Cardiac muscle cell (in vitro differentiated cells and primary cell): Measurements from ENCODE around the gene USP21. TPM values are rescaled to one million over a fixed set of nuclear protein-coding genes. Genes with fewer than 3 reads are reported as not detected.

Source experiments
- DNase-seq, 2 donors: peaks; one replicate each; pipeline versions ENCODE4 v3.0.0 to v3.0.0-alpha.2; 2010 to 2017; ENCODE audit warnings: low read depth in 1 of 2, low spot score in 1 of 2
- H3K27ac ChIP-seq: fragments of 200-600 bp; sonication (generic); 2 replicates; pipeline ENCODE4 v1.5.1; 2016
- H3K27me3 ChIP-seq: fragments of 200-600 bp; sonication (generic); 2 replicates; pipeline ENCODE4 v1.6.0; 2016; ENCODE audit warnings: control low read depth
- H3K36me3 ChIP-seq: fragments of 200-600 bp; sonication (generic); 2 replicates; pipeline ENCODE4 v1.5.1; 2016; ENCODE audit warnings: control low read depth
- H3K4me1 ChIP-seq: fragments of 200-600 bp; sonication (generic); 2 replicates; pipeline ENCODE4 v1.8.1; 2017; ENCODE audit warnings: low read depth, mild to moderate bottlenecking, mixed run types
- H3K4me3 ChIP-seq: fragments of 200-600 bp; sonication (generic); 2 replicates; pipeline ENCODE4 v1.5.1; 2016; ENCODE audit warnings: mild to moderate bottlenecking
- H3K9me3 ChIP-seq: fragments of 200-600 bp; sonication (generic); 2 replicates; pipeline ENCODE4 v1.5.1; 2017; ENCODE audit warnings: low read depth, mild to moderate bottlenecking, control low read depth
- polyA plus RNA-seq: library from polyadenylated mRNA; unstranded; fragments of >200 nt; fragmentation: Nextera tagmentation; extraction: Ambion mirVana; gene quantifications from 2 replicates; pipeline ENCODE4 v1.2.1, GENCODE V29; 2016
- total RNA-seq: library from RNA; depleted of rRNA; stranded (reverse); fragments of >200 nt; gene quantifications from 2 replicates; pipeline ENCODE4 v1.2.3, GENCODE V29; 2016
- TF ChIP-seq, protein P1 (sequence below): IDR thresholded peaks from 2 replicates; pipeline ENCODE4 v1.5.1; 2012; ENCODE audit warnings: low read depth, mild to moderate bottlenecking, low read length

Gene USP21
- total and polyA plus RNA-seq, 2 experiments from 2014 or later = 19.6 to 48.8 TPM

GRCh38 chr1:161139766-161140165 lies 19.5 kb upstream of the USP21 start:
- Histone ChIP-seq H3K4me1 (peaks cover 17% of the 10 kb centered on the region), H3K27me3 (no peaks in the 10 kb centered on the region), H3K4me3 (no peak overlapping the region), H3K9me3 (no peaks in the 10 kb centered on the region), H3K36me3 (no peaks in the 10 kb centered on the region), H3K27ac (no peak overlapping the region)
- DNase-seq = peak; percentile 67 to 69
- TF ChIP-seq, protein P1, sequence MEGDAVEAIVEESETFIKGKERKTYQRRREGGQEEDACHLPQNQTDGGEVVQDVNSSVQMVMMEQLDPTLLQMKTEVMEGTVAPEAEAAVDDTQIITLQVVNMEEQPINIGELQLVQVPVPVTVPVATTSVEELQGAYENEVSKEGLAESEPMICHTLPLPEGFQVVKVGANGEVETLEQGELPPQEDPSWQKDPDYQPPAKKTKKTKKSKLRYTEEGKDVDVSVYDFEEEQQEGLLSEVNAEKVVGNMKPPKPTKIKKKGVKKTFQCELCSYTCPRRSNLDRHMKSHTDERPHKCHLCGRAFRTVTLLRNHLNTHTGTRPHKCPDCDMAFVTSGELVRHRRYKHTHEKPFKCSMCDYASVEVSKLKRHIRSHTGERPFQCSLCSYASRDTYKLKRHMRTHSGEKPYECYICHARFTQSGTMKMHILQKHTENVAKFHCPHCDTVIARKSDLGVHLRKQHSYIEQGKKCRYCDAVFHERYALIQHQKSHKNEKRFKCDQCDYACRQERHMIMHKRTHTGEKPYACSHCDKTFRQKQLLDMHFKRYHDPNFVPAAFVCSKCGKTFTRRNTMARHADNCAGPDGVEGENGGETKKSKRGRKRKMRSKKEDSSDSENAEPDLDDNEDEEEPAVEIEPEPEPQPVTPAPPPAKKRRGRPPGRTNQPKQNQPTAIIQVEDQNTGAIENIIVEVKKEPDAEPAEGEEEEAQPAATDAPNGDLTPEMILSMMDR = peak; percentile 55

DNA sequence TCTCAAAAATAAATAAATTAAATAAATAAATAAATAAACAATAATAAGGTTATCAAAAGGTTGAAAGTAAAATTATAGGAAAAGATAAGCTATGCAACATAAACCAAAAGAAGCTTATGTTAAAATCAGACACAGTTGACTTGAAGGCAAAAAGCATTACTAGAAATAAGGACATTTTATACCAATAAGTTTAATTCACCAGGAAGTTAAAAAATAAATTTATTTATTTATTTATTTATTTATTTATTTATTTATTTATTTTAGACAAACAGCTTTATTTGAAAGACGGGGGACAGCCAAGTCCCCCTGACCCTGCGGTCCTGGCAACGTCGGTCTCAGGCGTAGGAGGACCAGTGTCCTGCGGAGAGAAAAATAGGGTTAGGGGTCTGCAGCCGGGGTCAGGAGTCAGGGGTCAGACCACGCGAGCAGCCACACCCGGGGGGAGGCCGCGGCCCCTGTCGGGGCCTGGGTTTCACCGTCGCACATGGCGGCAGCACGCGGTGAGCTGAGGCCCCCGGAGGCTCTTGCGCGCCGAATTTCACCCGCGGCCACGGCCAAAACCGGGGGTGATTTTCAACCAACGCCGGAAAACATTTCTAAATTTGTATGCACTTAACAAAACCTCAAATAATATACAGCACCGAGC lies 18.4 kb upstream of the USP21 start:
- H3K9me3 ChIP-seq = no peaks in the 10 kb centered on the region
- no peak for DNase-seq
- H3K4me3 ChIP-seq = no peak overlapping the region
- H3K27me3 ChIP-seq = no peaks in the 10 kb centered on the region
- H3K36me3 ChIP-seq = no peaks in the 10 kb centered on the region
- H3K4me1 ChIP-seq = peaks cover 17% of the 10 kb centered on the region
- TF ChIP-seq, protein P1 = no peak
- no peak overlapping the region for H3K27ac ChIP-seq

DNA sequence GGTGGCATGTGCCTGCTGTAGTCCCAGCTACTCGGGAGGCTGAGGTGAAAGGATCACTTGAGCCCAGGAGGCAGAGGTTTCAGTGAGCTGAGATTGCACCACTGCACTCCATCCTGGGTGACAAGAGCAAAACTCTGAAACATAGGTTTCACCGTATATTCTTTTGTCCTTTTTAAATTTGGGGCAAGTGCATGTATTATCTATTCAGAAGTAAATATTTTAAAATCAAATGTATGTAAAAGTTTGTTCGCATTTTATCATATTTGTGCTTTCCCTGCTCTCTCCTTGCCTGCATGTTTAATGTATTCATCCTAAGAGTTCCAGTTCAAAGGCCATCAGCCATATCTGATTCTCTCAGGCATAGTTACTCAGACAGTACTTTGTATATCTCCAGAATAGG lies 13.5 kb upstream of the USP21 start:
- H3K4me1 ChIP-seq = no peaks in the 10 kb centered on the region
- TF ChIP-seq, protein P1 = no peak
- no peaks in the 10 kb centered on the region for H3K9me3 ChIP-seq
- H3K27ac ChIP-seq = no peak overlapping the region
- no peaks in the 10 kb centered on the region for H3K36me3 ChIP-seq
- H3K4me3 ChIP-seq = no peak overlapping the region
- H3K27me3 ChIP-seq = no peaks in the 10 kb centered on the region
- no peak for DNase-seq

DNA sequence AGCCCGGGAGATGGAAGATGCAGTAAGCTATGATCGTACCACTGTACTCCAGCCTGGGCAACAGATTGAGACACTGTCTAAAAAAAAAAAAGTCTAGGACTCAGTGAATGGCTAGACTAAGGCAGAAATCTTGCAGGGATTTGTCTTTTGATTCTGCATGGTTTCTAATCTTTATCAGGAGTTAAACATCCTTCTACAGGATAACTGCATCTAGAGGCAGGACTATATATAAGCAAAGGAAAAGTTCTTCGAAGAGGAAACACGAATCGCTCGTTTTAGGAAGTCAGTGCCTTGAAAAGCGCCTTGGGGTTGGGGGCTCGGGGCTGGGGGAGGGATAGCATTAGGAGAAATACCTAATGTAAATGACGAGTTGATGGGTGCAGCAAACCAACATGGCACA lies 6.1 kb upstream of the USP21 start:
- TF ChIP-seq, protein P1 = no peak
- peak overlapping the region; percentile 91 for H3K27ac ChIP-seq

GRCh38 chr1:161153682-161154337 lies 5.5 kb upstream of the USP21 start, which contains the start of gene UFC1:
UFC1 (plus strand) TSS chr1:161153978; CDS start chr1:161153998, 20 bp downstream.
- Histone ChIP-seq H3K36me3 (peaks cover 6% of the 10 kb centered on the region), H3K27ac (peak within 1 kb of the TSS; percentile 91), H3K4me1 (peaks cover 3% of the 10 kb centered on the region), H3K9me3 (no peaks in the 10 kb centered on the region), H3K4me3 (peak within 1 kb of the TSS; percentile 53), H3K27me3 (no peaks in the 10 kb centered on the region)
- TF ChIP-seq, protein P1 = no peak
- DNase-seq = peak; percentile 85 to 94

More for the DNA sequence above, 6.1 kb upstream of the USP21 start:
- Histone ChIP-seq H3K9me3 (no peaks in the 10 kb centered on the region), H3K4me3 (peak overlapping the region; percentile 53), H3K27me3 (no peaks in the 10 kb centered on the region), H3K36me3 (peaks cover 6% of the 10 kb centered on the region), H3K4me1 (no peaks in the 10 kb centered on the region)
- no peak for DNase-seq
